CD14-positive monocyte (primary cell): Measurements from ENCODE around the gene TMEM184B. TPM values are rescaled to one million over a fixed set of nuclear protein-coding genes. Genes with fewer than 3 reads are reported as not detected.

Experiments
- DNase-seq, 3 donors: peaks; one replicate each; pipeline ENCODE4 v3.0.0-alpha.2; 2011 to 2022
- H2AFZ ChIP-seq: 2 replicates; pipeline ENCODE4 v1.6.0; 2012; ENCODE audit warnings: mild to moderate bottlenecking, low read depth, low read length, inconsistent platforms; ENCODE audit not compliant: insufficient read depth, poor library complexity, severe bottlenecking
- H3K27ac ChIP-seq, 2 donors: 1 replicate in 1 of 2; 2 replicates in 1 of 2; pipeline ENCODE4 v1.5.1; 2012 to 2013; ENCODE audit warnings: low read length in 2 of 2, control low read depth in 1 of 2, inconsistent platforms in 1 of 2, low read depth in 1 of 2, mild to moderate bottlenecking in 1 of 2
- H3K27me3 ChIP-seq, 2 donors: one replicate each; pipeline versions ENCODE4 v1.6.0 to v1.6.1; 2011 to 2013; ENCODE audit warnings: low read length in 2 of 2; ENCODE audit not compliant: control insufficient read depth in 2 of 2, insufficient read depth in 2 of 2
- H3K36me3 ChIP-seq, 2 donors: replicated peaks in 1 of 2; 1 replicate in 1 of 2; 2 replicates in 1 of 2; pipeline versions ENCODE4 v1.5.1 to v1.6.1; 2012 to 2013; ENCODE audit warnings: low read length in 2 of 2, control low read depth in 1 of 2, inconsistent platforms in 1 of 2, mild to moderate bottlenecking in 1 of 2; ENCODE audit not compliant: insufficient read depth in 2 of 2, control insufficient read depth in 1 of 2
- H3K4me1 ChIP-seq, 2 donors: 1 replicate in 1 of 2; 2 replicates in 1 of 2; pipeline versions ENCODE4 v1.5.1 to v1.6.1; 2012 to 2013; ENCODE audit warnings: low read length in 2 of 2, control low read depth in 1 of 2, inconsistent platforms in 1 of 2, mild to moderate bottlenecking in 1 of 2, moderate library complexity in 1 of 2; ENCODE audit not compliant: insufficient read depth in 2 of 2, control insufficient read depth in 1 of 2
- H3K4me2 ChIP-seq: replicated peaks from 2 replicates; pipeline ENCODE3; 2012; ENCODE audit warnings: low read length, moderate library complexity, mild to moderate bottlenecking; ENCODE audit not compliant: poor library complexity, severe bottlenecking; ENCODE audit errors: extremely low read depth
- H3K4me3 ChIP-seq, 3 experiments: fragments of 200-600 bp in 1 of 3; sonication (generic) in 1 of 3; replicated peaks in 1 of 3; 1 replicate in 2 of 3; 2 replicates in 1 of 3; pipeline ENCODE4 v1.5.1; 2011 to 2013; ENCODE audit warnings: low read length in 3 of 3, mild to moderate bottlenecking in 3 of 3, control low read depth in 2 of 3, low read depth in 2 of 3, inconsistent platforms in 1 of 3, moderate library complexity in 1 of 3
- H3K79me2 ChIP-seq: 2 replicates; pipeline ENCODE4 v1.6.0; 2012; ENCODE audit warnings: mild to moderate bottlenecking, control low read depth, inconsistent platforms, low read length, moderate library complexity; ENCODE audit not compliant: insufficient read depth
- H3K9ac ChIP-seq: 2 replicates; pipeline ENCODE4 v1.6.0; 2017; ENCODE audit warnings: low read length, mild to moderate bottlenecking; ENCODE audit not compliant: insufficient read depth, poor library complexity, severe bottlenecking
- H3K9me3 ChIP-seq, 2 donors: replicated peaks in 1 of 2; 1 replicate in 1 of 2; 2 replicates in 1 of 2; pipeline versions ENCODE4 v1.5.1 to v1.6.1; 2012 to 2013; ENCODE audit warnings: low read length in 2 of 2, control low read depth in 1 of 2; ENCODE audit not compliant: control insufficient read depth in 1 of 2, insufficient read depth in 1 of 2
- H4K20me1 ChIP-seq: 2 replicates; pipeline ENCODE4 v1.6.0; 2012; ENCODE audit warnings: mild to moderate bottlenecking, low read length, control low read depth, moderate library complexity; ENCODE audit not compliant: insufficient read depth
- H3K27ac Mint-ChIP-seq, 7 donors: one replicate each; pipeline ENCODE4 v1.8.0; 2020; ENCODE audit warnings: mild to moderate bottlenecking in 7 of 7, mixed read lengths in 7 of 7, moderate library complexity in 6 of 7, inconsistent platforms in 2 of 7
- H3K27me3 Mint-ChIP-seq, 3 donors: one replicate each; pipeline ENCODE4 v1.8.0; 2021 to 2022; ENCODE audit warnings: low read depth in 3 of 3, mild to moderate bottlenecking in 3 of 3, mixed read lengths in 3 of 3, moderate library complexity in 3 of 3, inconsistent platforms in 1 of 3
- H3K36me3 Mint-ChIP-seq, 2 donors: one replicate each; pipeline ENCODE4 v1.8.0; 2020; ENCODE audit warnings: mixed read lengths in 2 of 2, inconsistent platforms in 1 of 2, mild to moderate bottlenecking in 1 of 2
- H3K4me1 Mint-ChIP-seq: one replicate; pipeline ENCODE4 v1.8.0; 2020; ENCODE audit warnings: mild to moderate bottlenecking, mixed read lengths
- H3K4me3 Mint-ChIP-seq, 2 donors: one replicate each; pipeline ENCODE4 v1.8.0; 2020; ENCODE audit warnings: mild to moderate bottlenecking in 2 of 2, mixed read lengths in 2 of 2, moderate library complexity in 1 of 2
- H3K9me3 Mint-ChIP-seq, 7 donors: one replicate each; pipeline ENCODE4 v1.8.0; 2020 to 2022; ENCODE audit warnings: mixed read lengths in 7 of 7, mild to moderate bottlenecking in 6 of 7, moderate library complexity in 6 of 7, inconsistent platforms in 2 of 7
- WGBS: methylation state at CpG from one replicate; pipeline ENCODE4 v1.1.5; 2013; ENCODE audit warnings: missing lambda C conversion rate; ENCODE audit not compliant: insufficient coverage; 5-methylcytosine and 5-hydroxymethylcytosine counted together
- intact Hi-C, 2 donors: fragments of 100-400 bp; cut with micrococcal nuclease; formaldehyde crosslinking; loops; one replicate each; pipeline versions ENCODE4 v1.15.0 to v1.15.1; 2023
- polyA plus RNA-seq, 3 donors: library from polyadenylated mRNA; depleted of rRNA in 1 of 3; unstranded in 2 of 3; stranded (reverse) in 1 of 3; fragments of 300-500 nt in 2 of 3; fragments of >200 nt in 1 of 3; fragmentation: Illumina TruSeq in 2 of 3; gene quantifications; 1 replicate in 2 of 3; 2 replicates in 1 of 3; pipeline ENCODE4 v1.2.3, GENCODE V29; 2012 to 2021
- TF ChIP-seq, protein P1 (sequence below): fragments of 200-600 bp; IDR thresholded peaks from one replicate; pipeline ENCODE4 v1.8.0; 2022; ENCODE audit warnings: antibody characterized with exemption, mild to moderate bottlenecking

The TMEM184B gene
- polyA plus RNA-seq, 3 donors: 7.4 to 17.7 (median 10.6) TPM

DNA sequence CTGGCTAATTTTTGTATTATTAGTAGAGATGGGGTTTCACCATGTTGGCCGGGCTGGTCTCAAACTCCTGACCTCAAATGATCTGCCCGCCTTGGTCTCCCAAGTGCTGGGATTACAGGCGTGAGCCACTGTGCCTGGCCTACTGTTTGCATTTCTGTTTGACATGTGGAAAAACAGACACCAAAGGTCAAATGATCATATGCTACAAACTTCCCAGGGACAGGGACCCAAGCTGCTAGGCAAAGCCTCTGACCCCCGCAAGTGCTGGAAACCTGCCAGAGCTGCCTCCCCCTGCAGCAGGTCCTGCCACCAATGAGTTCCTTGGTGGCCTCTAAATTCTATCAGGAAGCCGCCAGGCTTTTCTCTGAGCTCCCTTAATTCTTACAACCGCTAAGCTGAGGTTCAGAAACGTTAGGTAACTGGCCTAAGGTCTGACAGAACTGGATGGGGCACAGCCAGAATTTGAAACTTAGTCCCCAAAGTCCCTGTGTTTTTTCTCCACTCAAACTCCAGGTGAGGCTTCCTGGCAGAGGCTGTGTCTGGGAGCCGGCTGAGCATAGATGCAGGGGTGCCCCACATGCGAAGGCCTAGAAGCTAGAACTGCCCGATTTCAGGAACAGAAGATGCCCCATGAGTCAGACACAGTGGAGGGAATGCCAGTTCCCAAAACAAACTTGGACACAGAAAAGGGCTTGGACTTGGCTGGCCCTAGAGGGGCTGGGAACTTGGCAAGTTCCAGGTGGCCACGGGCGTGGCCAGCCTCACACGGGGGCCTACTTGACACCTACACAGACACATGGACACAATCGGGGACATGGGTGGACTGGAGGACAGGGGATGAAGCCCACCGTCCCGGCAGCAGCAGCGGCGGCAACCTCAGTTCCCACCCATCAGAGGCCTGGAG, 37.1 kb upstream of the TMEM184B start:
- no peak overlapping the region for H3K27ac ChIP-seq
- H3K4me1 ChIP-seq: peaks cover 18 to 33% of the 10 kb centered on the region in 2 donors
- peaks cover 23 to 28% of the 10 kb centered on the region in 2 donors for H3K36me3 ChIP-seq
- H3K79me2 ChIP-seq: peaks cover 12% of the 10 kb centered on the region
- Mint-ChIP-seq H3K4me1 (peaks cover 45% of the 10 kb centered on the region), H3K4me3 (no peak overlapping the region), H3K36me3 (peaks cover 31 to 42% of the 10 kb centered on the region in 2 donors), H3K27ac (peak overlapping the region in 1 of 7 donors; percentile 58), H3K27me3 (peaks cover under 1 to 2% (median 1%) of the 10 kb centered on the region in 3 donors), H3K9me3 (no peaks in the 10 kb centered on the region)
- 95% methylated on average over 13 of the region's 18 CpGs for WGBS
- TF ChIP-seq, protein P1, sequence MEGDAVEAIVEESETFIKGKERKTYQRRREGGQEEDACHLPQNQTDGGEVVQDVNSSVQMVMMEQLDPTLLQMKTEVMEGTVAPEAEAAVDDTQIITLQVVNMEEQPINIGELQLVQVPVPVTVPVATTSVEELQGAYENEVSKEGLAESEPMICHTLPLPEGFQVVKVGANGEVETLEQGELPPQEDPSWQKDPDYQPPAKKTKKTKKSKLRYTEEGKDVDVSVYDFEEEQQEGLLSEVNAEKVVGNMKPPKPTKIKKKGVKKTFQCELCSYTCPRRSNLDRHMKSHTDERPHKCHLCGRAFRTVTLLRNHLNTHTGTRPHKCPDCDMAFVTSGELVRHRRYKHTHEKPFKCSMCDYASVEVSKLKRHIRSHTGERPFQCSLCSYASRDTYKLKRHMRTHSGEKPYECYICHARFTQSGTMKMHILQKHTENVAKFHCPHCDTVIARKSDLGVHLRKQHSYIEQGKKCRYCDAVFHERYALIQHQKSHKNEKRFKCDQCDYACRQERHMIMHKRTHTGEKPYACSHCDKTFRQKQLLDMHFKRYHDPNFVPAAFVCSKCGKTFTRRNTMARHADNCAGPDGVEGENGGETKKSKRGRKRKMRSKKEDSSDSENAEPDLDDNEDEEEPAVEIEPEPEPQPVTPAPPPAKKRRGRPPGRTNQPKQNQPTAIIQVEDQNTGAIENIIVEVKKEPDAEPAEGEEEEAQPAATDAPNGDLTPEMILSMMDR: no peak
- no peak overlapping the region for H3K9ac ChIP-seq
- no peak overlapping the region for H3K4me2 ChIP-seq
- no peak for DNase-seq
- intact Hi-C loops: no loop called here
- peaks cover 24% of the 10 kb centered on the region for H4K20me1 ChIP-seq
- no peak overlapping the region for H3K4me3 ChIP-seq
- no peaks in the 10 kb centered on the region for H3K27me3 ChIP-seq
- no peak overlapping the region for H2AFZ ChIP-seq
- H3K9me3 ChIP-seq: no peaks in the 10 kb centered on the region

DNA sequence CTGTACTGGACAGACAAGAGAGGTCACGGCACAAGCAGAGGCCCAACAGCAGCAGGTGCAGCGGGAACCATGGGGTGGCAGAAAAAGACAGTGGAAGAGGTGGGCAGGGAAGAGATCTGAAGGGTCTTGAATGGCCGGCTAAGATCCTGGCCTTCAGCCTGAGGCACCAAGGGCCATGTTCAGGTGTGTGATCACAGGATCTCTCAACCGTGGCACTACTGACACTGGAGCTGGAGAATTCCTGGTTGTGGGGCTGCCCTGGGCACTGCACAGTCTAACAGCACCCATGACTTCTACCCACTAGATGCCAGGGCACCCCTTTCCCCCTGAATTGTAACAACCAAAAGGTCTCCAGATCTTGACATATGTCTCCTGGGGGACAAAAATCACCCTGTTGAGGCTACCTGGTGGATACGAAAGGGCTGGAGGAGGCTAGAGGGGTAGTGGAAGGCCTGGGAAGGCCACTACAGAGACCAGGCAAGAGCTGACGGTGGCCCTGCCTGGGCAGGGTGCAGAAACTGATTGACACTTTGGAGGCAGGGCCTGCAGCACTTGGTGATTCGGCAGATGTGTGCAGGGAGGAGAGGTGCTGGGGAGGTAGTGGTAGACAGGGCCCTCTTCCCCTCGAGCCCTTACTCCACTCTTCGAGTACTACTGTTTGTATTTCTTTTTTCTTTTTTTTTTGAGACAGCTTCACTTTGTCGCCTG, 36.1 kb upstream of the TMEM184B start:
- TF ChIP-seq, protein P1: no peak
- Histone ChIP-seq H3K36me3 (peaks cover 23 to 34% of the 10 kb centered on the region in 2 donors), H3K4me3 (no peak overlapping the region), H3K9ac (no peak overlapping the region), H3K27ac (no peak overlapping the region), H3K4me2 (no peak overlapping the region), H3K27me3 (no peaks in the 10 kb centered on the region), H3K9me3 (no peaks in the 10 kb centered on the region), H2AFZ (no peak overlapping the region), H4K20me1 (peaks cover 17% of the 10 kb centered on the region), H3K4me1 (peaks cover 17 to 29% of the 10 kb centered on the region in 2 donors), H3K79me2 (peaks cover 16% of the 10 kb centered on the region)
- Mint-ChIP-seq H3K4me3 (no peak overlapping the region), H3K27ac (peak overlapping the region in 2 of 7 donors; percentile 26 to 81), H3K27me3 (peaks cover 0 to 1% (median 0%) of the 10 kb centered on the region in 3 donors), H3K36me3 (peaks cover 36 to 50% of the 10 kb centered on the region in 2 donors), H3K9me3 (no peaks in the 10 kb centered on the region), H3K4me1 (peaks cover 41% of the 10 kb centered on the region)
- no peak for DNase-seq
- WGBS: 90% methylated on average over 6 of the region's 10 CpGs
- intact Hi-C loops: no loop called here
